HEK293T (cell line): ENCODE measurements around the gene DTNB.

ENCODE experiments used
- ARNT ChIP-seq: fragments of 450-650 bp; IDR thresholded peaks from 2 replicates; pipeline ENCODE4 v1.6.1; 2017; ENCODE audit warnings: mild to moderate bottlenecking
- BHLHE40 ChIP-seq: fragments of 450-650 bp; IDR thresholded peaks from 2 replicates; pipeline ENCODE4 v1.6.1; 2016; ENCODE audit warnings: mild to moderate bottlenecking, moderate library complexity, borderline replicate concordance
- ELF4 ChIP-seq: fragments of 450-650 bp; IDR thresholded peaks from 2 replicates; pipeline ENCODE4 v1.6.1; 2017; ENCODE audit warnings: antibody characterized with exemption
- FOXA1 ChIP-seq: fragments of 450-650 bp; IDR thresholded peaks from 2 replicates; pipeline ENCODE4 v1.6.1; 2016; ENCODE audit warnings: mild to moderate bottlenecking
- FOXK2 ChIP-seq: fragments of 450-650 bp; IDR thresholded peaks from 2 replicates; pipeline ENCODE4 v1.6.1; 2016; ENCODE audit warnings: mild to moderate bottlenecking
- FOXM1 ChIP-seq: fragments of 450-650 bp; IDR thresholded peaks from 2 replicates; pipeline ENCODE4 v1.6.1; 2017; ENCODE audit warnings: mild to moderate bottlenecking, borderline replicate concordance
- LEF1 ChIP-seq: fragments of 450-650 bp; IDR thresholded peaks from 2 replicates; pipeline ENCODE4 v1.6.1; 2017; ENCODE audit warnings: mild to moderate bottlenecking, borderline replicate concordance
- PKNOX1 ChIP-seq: fragments of 450-650 bp; IDR thresholded peaks from 2 replicates; pipeline ENCODE4 v1.6.1; 2016
- SP1 ChIP-seq: fragments of 450-650 bp; IDR thresholded peaks from 2 replicates; pipeline ENCODE4 v1.6.1; 2017
- SUZ12 ChIP-seq: fragments of 450-650 bp; IDR thresholded peaks from 2 replicates; pipeline ENCODE4 v1.6.1; 2016; ENCODE audit warnings: mild to moderate bottlenecking
- ZNF384 ChIP-seq: fragments of 450-650 bp; IDR thresholded peaks from 2 replicates; pipeline ENCODE4 v1.6.1; 2016

GRCh38 chr2:25710750-25711149, 37.4 kb upstream of the DTNB start:
- TF ChIP-seq FOXK2 (no peak), PKNOX1 (no peak), LEF1 (no peak), SUZ12 (no peak), BHLHE40 (no peak), SP1 (no peak), ZNF384 (no peak), ELF4 (no peak), FOXA1 (no peak), ARNT (no peak), FOXM1 (no peak)
